SW 1271 (cell line): ENCODE measurements around the gene FOSL2.

ENCODE experiments used
- DNase-seq, 2 experiments: peaks; one replicate each; lab custom pipeline; 2025; lab: John Stamatoyannopoulos, UW

The FOSL2 gene

GRCh38 chr2:28412625-28413151 lies 20.0 kb downstream of the FOSL2 start:
- no peak for DNase-seq

- DNase-seq = no peak
These were observed 20.7 kb downstream of the FOSL2 start for GRCh38 chr2:28413152-28413898.

- DNase-seq = no peak
These were observed 21.2 kb downstream of the FOSL2 start for GRCh38 chr2:28413899-28414295.

DNA sequence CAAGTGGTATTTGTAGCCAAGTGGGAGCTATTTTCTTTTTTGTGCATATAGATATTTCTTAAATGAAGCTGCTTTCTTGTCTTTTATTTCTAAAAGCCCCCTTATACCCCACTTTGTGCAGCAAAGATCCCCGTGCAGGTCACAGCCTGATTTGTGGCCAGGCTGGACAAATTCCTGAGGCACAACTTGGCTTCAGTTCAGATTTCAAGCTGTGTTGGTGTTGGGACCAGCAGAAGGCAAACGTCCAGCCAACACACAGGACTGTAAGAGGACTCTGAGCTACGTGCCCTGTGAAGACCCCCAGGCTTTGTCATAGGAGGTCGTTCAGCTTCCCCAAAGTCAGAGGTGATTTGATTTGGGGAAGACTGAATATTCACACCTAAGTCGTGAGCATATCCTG lies 21.9 kb downstream of the FOSL2 start:
- DNase-seq = no peak

DNA sequence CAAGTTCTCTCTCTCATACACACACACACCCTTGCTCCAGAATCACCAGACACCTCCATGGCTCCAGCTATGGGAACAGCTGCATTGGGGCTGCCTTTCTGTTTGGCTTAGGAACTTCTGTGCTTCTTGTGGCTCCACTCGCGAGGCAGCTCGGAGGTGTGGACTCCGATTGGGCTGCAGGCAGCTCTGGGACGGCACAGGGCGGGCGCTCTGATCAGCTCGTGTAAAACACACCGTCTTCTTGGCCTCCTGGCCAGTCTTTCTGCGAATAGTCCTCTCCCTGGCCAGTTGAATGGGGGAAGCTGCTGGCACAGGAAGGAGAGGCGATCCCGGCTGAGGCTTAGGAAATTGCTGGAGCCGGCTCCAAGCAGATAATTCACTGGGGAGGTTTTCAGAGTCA lies 22.4 kb downstream of the FOSL2 start:
- DNase-seq = no peak

GRCh38 chr2:28415715-28416114 lies 23.1 kb downstream of the FOSL2 start:
- DNase-seq = no peak

DNA sequence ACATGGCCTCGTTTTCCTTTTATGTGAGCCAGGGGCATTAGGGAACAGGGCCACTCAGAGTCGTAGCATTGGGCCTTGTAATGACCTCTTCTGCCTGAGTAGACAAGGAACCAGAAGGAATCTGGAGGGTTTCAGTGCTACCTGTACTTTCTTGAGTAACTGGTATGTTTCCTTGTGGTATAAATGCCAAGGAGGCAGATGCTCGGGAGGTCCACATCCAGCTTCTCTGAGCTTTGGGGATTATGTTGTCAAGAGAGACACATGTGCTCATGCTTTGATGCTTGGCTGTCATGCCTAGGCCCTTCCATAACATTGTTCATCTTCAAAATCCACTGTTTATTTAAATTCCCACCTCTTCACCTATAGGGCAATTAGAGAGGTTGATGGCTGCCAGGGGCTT lies 26.3 kb downstream of the FOSL2 start:
- no peak for DNase-seq

DNA sequence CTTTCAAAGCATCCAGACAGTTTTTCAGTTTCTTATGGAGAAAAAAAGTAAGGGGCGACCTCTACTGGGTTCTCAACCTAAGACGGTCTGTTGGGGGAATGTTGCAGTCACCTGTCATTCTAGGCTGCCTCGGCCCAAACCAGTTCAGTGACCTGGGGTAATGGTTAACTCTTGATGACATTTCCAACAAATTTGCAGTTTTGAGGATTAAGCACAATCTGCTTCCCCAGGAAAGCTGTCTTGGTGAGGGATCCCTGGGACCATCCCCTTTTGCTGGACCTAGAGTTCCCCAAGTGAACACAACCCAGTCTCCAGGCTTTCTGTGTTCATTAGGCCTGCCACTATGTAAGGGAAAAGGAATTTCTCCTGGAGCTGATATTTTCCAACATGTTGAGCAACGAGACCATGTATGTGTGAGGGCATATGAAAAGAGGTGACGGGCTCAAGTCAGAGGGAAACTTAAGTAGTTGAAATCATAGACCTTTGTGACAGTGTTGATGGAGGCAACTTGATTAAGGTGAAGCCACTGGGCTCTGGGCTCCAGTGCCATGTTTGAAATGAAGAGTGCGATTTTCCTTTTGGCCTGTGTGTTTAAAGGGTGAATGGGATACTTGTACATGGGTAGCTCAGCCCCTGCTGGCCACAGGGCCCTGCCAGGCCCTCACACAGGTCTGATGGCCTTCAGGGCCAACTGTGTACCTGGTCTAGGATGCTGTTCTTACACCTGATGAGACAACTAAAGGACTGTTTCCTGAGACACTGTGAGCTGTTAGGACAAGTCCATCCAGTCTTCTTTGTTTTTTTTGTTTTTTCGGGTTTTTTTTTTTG lies 27.0 kb downstream of the FOSL2 start:
- peak in 1 of 2 experiments; percentile 23 for DNase-seq

DNA sequence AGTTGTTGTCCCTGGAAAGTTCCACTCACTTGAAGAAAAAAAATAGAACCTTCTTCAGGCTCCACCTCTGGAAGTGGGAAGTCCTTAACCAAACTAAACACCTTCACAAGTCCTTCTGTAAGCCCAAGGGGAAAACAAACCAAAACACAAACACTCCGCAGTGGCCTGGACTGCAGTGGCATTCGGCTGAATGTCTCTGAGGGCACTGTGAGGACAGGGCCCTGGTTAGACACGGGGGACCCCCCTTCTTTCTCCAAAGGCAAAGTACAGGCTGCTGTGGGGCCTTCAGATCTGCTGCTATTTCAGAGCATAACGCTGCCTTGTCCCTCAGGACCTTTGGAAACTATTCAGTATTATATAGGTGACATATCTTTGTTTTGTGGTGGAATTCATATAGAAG lies 28.1 kb downstream of the FOSL2 start:
- DNase-seq = no peak

GRCh38 chr2:28422908-28423741 lies 30.5 kb downstream of the FOSL2 start:
- DNase-seq = no peak

GRCh38 chr2:28423856-28424605 lies 31.4 kb downstream of the FOSL2 start:
- DNase-seq = no peak

GRCh38 chr2:28424799-28425463 lies 32.3 kb downstream of the FOSL2 start:
- no peak for DNase-seq

DNA sequence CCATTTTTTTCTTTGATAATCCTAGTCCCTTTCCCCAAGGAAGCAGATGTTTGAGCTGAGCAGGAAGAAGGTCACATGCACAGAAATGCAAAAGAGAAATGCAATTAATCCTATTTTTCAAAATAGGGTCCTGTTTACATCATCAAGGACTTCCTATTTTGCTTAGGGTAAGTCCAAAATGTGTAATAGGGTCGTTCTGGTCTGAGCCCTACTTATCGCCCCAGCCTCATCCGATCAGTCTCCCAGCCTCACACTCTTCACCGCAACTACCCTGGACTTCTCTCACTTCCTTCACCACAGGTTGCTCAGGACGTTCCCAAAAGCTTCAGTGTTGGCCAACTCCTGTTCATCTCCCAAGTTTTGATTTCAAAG lies 32.8 kb downstream of the FOSL2 start:
- DNase-seq = no peak

- DNase-seq = no peak
These were observed 35.2 kb downstream of the FOSL2 start for GRCh38 chr2:28427741-28428415.

DNA sequence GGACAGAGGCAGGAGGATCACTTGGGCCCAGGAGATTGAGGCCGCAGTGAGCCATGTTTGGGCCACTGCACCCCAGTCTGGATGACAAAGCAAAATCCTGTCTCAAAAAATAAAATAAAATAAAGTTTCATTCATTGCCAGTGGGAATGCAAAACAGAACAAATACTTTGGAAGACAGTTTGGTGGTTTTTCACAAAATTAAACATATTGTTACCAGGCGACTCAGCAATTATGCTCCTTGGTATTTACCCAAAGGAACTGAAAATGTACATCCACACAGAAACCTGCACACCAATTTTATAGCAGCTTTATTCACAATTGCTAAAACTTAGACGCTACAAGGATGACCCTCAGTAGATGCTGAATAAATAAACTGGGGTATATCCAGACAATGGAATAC lies 35.8 kb downstream of the FOSL2 start:
- no peak for DNase-seq

GRCh38 chr2:28429636-28430376 lies 37.1 kb downstream of the FOSL2 start:
- DNase-seq = no peak

DNA sequence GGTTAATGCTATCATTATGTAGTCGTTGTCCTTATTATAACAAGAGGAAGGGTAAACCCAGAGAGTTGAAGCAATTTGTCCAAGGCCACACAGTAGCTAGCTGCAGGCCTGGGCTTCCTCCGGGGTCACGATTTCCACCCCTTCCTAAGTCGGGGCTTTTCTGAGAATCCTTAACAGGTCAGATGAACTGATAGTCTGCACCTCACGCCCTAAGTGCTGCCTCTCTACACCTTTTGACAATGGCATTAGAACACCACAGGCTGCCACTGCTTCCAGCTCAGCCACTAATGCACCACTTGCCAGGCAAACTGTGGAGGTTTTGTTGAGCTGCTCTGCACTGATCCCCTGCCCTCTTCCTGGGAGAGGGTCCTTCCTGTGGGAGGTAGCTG lies 37.7 kb downstream of the FOSL2 start:
- no peak for DNase-seq

- DNase-seq = no peak
These were observed 38.2 kb downstream of the FOSL2 start for GRCh38 chr2:28430788-28431418.

GRCh38 chr2:28431741-28432140 lies 39.1 kb downstream of the FOSL2 start:
- no peak for DNase-seq
